DND-41 (cell line): ENCODE results near the gene OR51B4.
"Not testable (repeated sequence)": the region's sequence is repeated elsewhere in the genome, so short reads cannot be mapped to it uniquely, and the experiment has no call there.

Experiments used
- ATAC-seq: fragments of 200-7000 bp; cut with Tn5 transposase; 3 replicates; pipeline ENCODE4 v1.9.1; 2021; ENCODE audit warnings: low read depth; ENCODE audit not compliant: insufficient read depth
- DNase-seq: peaks from one replicate; pipeline ENCODE4 v3.0.0-alpha.2; 2020
- H2AFZ ChIP-seq: 2 replicates; pipeline ENCODE4 v1.6.0; 2012; ENCODE audit warnings: low read depth, low read length
- H3K27ac ChIP-seq: 2 replicates; pipeline ENCODE4 v1.5.1; 2012; ENCODE audit warnings: low read length, inconsistent platforms
- H3K27me3 ChIP-seq: fragments of 200-600 bp; sonication (generic); 2 replicates; pipeline ENCODE4 v1.6.0; 2012; ENCODE audit warnings: low read length, mild to moderate bottlenecking, inconsistent platforms; ENCODE audit not compliant: insufficient read depth, poor library complexity
- H3K36me3 ChIP-seq: 2 replicates; pipeline ENCODE4 v1.5.1; 2012; ENCODE audit warnings: low read length, inconsistent platforms; ENCODE audit not compliant: insufficient read depth
- H3K4me1 ChIP-seq: 2 replicates; pipeline ENCODE4 v1.5.1; 2012; ENCODE audit warnings: mild to moderate bottlenecking, low read length; ENCODE audit not compliant: insufficient read depth
- H3K4me2 ChIP-seq: 2 replicates; pipeline ENCODE4 v1.6.0; 2012; ENCODE audit warnings: mild to moderate bottlenecking, moderate library complexity, low read length, inconsistent platforms; ENCODE audit not compliant: insufficient read depth
- H3K4me3 ChIP-seq, 2 experiments: fragments of 200-600 bp in 1 of 2; shearing (Covaris generic) in 1 of 2; 2 replicates each; pipeline ENCODE4 v1.5.1; 2012 to 2016; ENCODE audit warnings: inconsistent platforms in 2 of 2, low read length in 2 of 2, mild to moderate bottlenecking in 2 of 2, low read depth in 1 of 2, moderate library complexity in 1 of 2
- H3K79me2 ChIP-seq: 2 replicates; pipeline ENCODE4 v1.6.0; 2012; ENCODE audit warnings: low read length, inconsistent platforms; ENCODE audit not compliant: insufficient read depth
- H3K9ac ChIP-seq: 2 replicates; pipeline ENCODE4 v1.6.0; 2012; ENCODE audit warnings: low read depth, mild to moderate bottlenecking, inconsistent platforms, low read length, moderate library complexity
- H3K9me3 ChIP-seq: 2 replicates; pipeline ENCODE4 v1.5.1; 2012; ENCODE audit warnings: low read length, moderate library complexity, mild to moderate bottlenecking, inconsistent platforms; ENCODE audit not compliant: insufficient read depth, severe bottlenecking
- H4K20me1 ChIP-seq: 2 replicates; pipeline ENCODE4 v1.6.0; 2012; ENCODE audit warnings: low read length; ENCODE audit not compliant: insufficient read depth
- EZH2 ChIP-seq: IDR thresholded peaks from 3 replicates; pipeline ENCODE4 v1.6.1; 2012; ENCODE audit warnings: borderline replicate concordance, low read depth, mild to moderate bottlenecking, moderate library complexity, low read length, inconsistent platforms; ENCODE audit not compliant: severe bottlenecking
- TF ChIP-seq, protein P1 (sequence below): IDR thresholded peaks from 2 replicates; pipeline ENCODE4 v1.5.1; 2012; ENCODE audit warnings: borderline replicate concordance, low read length, moderate library complexity, mild to moderate bottlenecking; ENCODE audit not compliant: poor library complexity, severe bottlenecking; ENCODE audit errors: extremely low read depth

The OR51B4 gene

DNA sequence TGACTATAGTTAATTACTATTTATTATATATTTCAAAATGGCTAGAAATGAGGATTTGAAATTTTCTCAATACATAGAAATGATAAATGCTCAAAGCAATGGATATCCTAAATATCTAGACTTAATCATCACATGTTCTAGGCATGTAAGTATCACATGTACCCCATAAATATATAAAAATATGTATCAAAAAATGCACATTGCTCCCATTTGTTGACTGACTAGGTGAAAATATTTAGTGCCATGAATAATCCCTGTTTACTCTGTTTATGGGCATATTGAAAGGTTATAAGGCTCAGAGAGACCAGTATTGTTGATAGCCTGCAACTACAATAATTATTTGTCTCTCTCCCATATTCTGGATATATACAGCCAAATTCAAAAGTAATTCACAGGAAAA is 35.1 kb downstream of the OR51B4 start:
- Histone ChIP-seq H3K79me2 (no peaks in the 10 kb centered on the region), H3K27me3 (peaks cover 6% of the 10 kb centered on the region), H3K36me3 (no peaks in the 10 kb centered on the region), H3K4me2 (no peak overlapping the region), H2AFZ (no peak overlapping the region), H3K4me1 (no peaks in the 10 kb centered on the region), H4K20me1 (no peaks in the 10 kb centered on the region), H3K27ac (no peak overlapping the region), H3K9me3 (no peaks in the 10 kb centered on the region), H3K4me3 (no peak overlapping the region), H3K9ac (no peak overlapping the region)
- ATAC-seq (no peak), DNase-seq (no peak)
- TF ChIP-seq EZH2 = no peak
- TF ChIP-seq, protein P1, sequence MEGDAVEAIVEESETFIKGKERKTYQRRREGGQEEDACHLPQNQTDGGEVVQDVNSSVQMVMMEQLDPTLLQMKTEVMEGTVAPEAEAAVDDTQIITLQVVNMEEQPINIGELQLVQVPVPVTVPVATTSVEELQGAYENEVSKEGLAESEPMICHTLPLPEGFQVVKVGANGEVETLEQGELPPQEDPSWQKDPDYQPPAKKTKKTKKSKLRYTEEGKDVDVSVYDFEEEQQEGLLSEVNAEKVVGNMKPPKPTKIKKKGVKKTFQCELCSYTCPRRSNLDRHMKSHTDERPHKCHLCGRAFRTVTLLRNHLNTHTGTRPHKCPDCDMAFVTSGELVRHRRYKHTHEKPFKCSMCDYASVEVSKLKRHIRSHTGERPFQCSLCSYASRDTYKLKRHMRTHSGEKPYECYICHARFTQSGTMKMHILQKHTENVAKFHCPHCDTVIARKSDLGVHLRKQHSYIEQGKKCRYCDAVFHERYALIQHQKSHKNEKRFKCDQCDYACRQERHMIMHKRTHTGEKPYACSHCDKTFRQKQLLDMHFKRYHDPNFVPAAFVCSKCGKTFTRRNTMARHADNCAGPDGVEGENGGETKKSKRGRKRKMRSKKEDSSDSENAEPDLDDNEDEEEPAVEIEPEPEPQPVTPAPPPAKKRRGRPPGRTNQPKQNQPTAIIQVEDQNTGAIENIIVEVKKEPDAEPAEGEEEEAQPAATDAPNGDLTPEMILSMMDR = no peak

DNA sequence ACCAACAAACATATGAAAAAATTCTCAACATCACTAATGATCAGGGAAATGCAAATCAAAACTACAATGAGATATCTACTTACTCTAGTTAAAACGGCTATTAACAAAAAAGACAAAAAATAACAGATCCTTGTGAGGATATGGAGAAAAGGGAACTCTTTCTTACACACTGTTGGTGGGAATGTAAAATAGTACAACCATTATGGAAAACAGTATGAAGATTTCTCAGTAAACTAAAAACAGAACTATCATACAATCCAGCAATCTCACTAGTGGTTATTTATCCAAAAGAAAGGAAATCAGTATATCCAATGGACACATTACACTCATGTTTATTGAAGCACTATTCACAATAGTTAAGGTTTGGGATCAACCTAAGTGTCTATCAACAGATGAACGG is 35.9 kb downstream of the OR51B4 start:
- no peak overlapping the region for H3K27ac ChIP-seq
- no peak overlapping the region for H3K4me2 ChIP-seq
- ATAC-seq (no peak), DNase-seq (no peak)
- TF ChIP-seq, protein P1 = no peak
- no peak for TF ChIP-seq EZH2
- no peaks in the 10 kb centered on the region for H3K36me3 ChIP-seq
- H3K4me3 ChIP-seq = no peak overlapping the region
- H2AFZ ChIP-seq = no peak overlapping the region
- H3K9ac ChIP-seq = no peak overlapping the region
- H3K27me3 ChIP-seq = peaks cover 6% of the 10 kb centered on the region
- no peaks in the 10 kb centered on the region for H4K20me1 ChIP-seq
- H3K4me1 ChIP-seq = no peaks in the 10 kb centered on the region
- no peaks in the 10 kb centered on the region for H3K79me2 ChIP-seq
- no peaks in the 10 kb centered on the region for H3K9me3 ChIP-seq

DNA sequence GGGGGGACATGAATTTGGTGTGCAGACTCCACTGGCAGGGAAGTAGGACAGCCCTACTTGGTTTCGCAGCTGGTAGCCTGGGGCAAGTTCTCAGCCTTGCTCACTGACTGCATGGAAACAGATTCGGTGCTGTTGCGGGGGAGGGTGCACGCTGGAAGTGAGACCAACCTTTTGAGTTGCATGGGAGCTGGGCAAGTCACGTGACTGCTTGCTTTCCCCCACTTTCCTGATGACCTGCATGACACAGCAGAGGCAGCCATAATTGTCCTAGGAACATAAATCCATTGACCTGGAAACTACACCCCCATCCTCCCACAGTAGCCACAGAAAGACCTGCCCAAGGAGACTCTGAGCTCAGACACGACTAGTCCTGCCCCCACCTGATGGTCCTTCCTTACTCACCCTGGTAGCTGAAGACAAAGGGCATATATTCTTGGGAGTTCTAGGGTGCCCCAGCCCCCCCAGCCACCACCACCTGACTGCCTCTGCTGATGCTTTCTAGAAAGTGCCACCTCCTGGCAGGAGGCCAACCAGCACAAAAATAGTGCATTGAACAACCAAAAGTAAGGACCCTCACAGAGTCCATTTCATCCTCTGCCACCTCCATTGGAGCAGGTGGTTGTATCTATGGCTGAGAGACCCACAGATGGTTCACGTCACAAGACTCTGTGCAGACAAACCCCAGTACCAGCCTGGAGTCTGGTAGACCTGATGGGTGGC is 43.0 kb downstream of the OR51B4 start:
- H3K9me3 ChIP-seq = no peaks in the 10 kb centered on the region
- H3K4me2 ChIP-seq = no peak overlapping the region
- no peaks in the 10 kb centered on the region for H3K4me1 ChIP-seq
- no peak for ATAC-seq
- no peak for DNase-seq
- H2AFZ ChIP-seq = no peak overlapping the region
- no peaks in the 10 kb centered on the region for H3K79me2 ChIP-seq
- H3K4me3 ChIP-seq = no peak overlapping the region
- H3K27ac ChIP-seq = no peak overlapping the region
- H3K36me3 ChIP-seq = no peaks in the 10 kb centered on the region
- H3K9ac ChIP-seq = no peak overlapping the region
- H3K27me3 ChIP-seq = no peaks in the 10 kb centered on the region
- TF ChIP-seq EZH2 = no peak
- TF ChIP-seq, protein P1 = no peak
- H4K20me1 ChIP-seq = no peaks in the 10 kb centered on the region

- no peak for TF ChIP-seq EZH2
- TF ChIP-seq, protein P1 = no peak
Measured at GRCh38 chr11:5257296-5257695, 44.5 kb downstream of the OR51B4 start.

GRCh38 chr11:5254646-5255413 is 46.9 kb downstream of the OR51B4 start, which contains the start of gene HBG2:
TSS of gene HBG2 (minus strand) at chr11:5254781. CDS start at chr11:5254728, 53 bp downstream.
- H3K36me3 ChIP-seq, H3K9ac ChIP-seq, H2AFZ ChIP-seq, H4K20me1 ChIP-seq, ATAC-seq, H3K4me1 ChIP-seq, H3K79me2 ChIP-seq, H3K27me3 ChIP-seq, H3K4me3 ChIP-seq, DNase-seq, H3K27ac ChIP-seq, H3K4me2 ChIP-seq, H3K9me3 ChIP-seq: not testable (repeated sequence)

More at GRCh38 chr11:5257296-5257695, 44.5 kb downstream of the OR51B4 start:
- Histone ChIP-seq H3K4me2 (no peak overlapping the region), H3K36me3 (no peaks in the 10 kb centered on the region), H2AFZ (no peak overlapping the region), H3K79me2 (no peaks in the 10 kb centered on the region), H4K20me1 (no peaks in the 10 kb centered on the region), H3K27me3 (no peaks in the 10 kb centered on the region), H3K9ac (no peak overlapping the region), H3K27ac (no peak overlapping the region), H3K4me1 (no peaks in the 10 kb centered on the region), H3K4me3 (no peak overlapping the region), H3K9me3 (no peaks in the 10 kb centered on the region)
- ATAC-seq (no peak), DNase-seq (no peak)
